Ishikawa (cell line): Measurements from ENCODE around the gene CALN1.

Source experiments
- CEBPB ChIP-seq: IDR thresholded peaks from 2 replicates; pipeline ENCODE4 v1.6.1; 2012
- CREB1 ChIP-seq: IDR thresholded peaks from 2 replicates; pipeline ENCODE4 v1.6.1; 2012; ENCODE audit warnings: low read depth
- EGR1 ChIP-seq: IDR thresholded peaks from 2 replicates; pipeline ENCODE4 v1.6.1; 2012
- EP300 ChIP-seq: IDR thresholded peaks from 2 replicates; pipeline ENCODE4 v1.6.1; 2012; ENCODE audit warnings: borderline replicate concordance
- FOXM1 ChIP-seq: IDR thresholded peaks from 2 replicates; pipeline ENCODE4 v1.6.1; 2012; ENCODE audit warnings: low read depth, borderline replicate concordance
- MAX ChIP-seq: IDR thresholded peaks from 2 replicates; pipeline ENCODE4 v1.6.1; 2012
- NFIC ChIP-seq: IDR thresholded peaks from 2 replicates; pipeline ENCODE4 v1.6.1; 2012
- RAD21 ChIP-seq: IDR thresholded peaks from 2 replicates; pipeline ENCODE4 v1.6.1; 2012; ENCODE audit warnings: low read depth
- REST ChIP-seq: IDR thresholded peaks from 2 replicates; pipeline ENCODE4 v1.6.1; 2012; ENCODE audit warnings: low read depth, mild to moderate bottlenecking
- TAF1 ChIP-seq: IDR thresholded peaks from 2 replicates; pipeline ENCODE4 v1.6.1; 2012; ENCODE audit warnings: low read depth, mild to moderate bottlenecking
- TCF12 ChIP-seq: IDR thresholded peaks from 2 replicates; pipeline ENCODE4 v1.6.1; 2012; ENCODE audit warnings: low read depth
- TEAD4 ChIP-seq: IDR thresholded peaks from 2 replicates; pipeline ENCODE4 v1.6.1; 2012
- YY1 ChIP-seq: IDR thresholded peaks from 2 replicates; pipeline ENCODE4 v1.6.1; 2012; ENCODE audit warnings: low read depth
- ZBTB7A ChIP-seq: IDR thresholded peaks from 2 replicates; pipeline ENCODE4 v1.6.1; 2012; ENCODE audit warnings: low read depth
- TF ChIP-seq, protein P1 (sequence below): IDR thresholded peaks from 2 replicates; pipeline ENCODE4 v1.6.1; 2012

The CALN1 gene

GRCh38 chr7:71817916-71818315 lies 594.2 kb downstream of the CALN1 start:
- TF ChIP-seq TCF12 (no peak), REST (no peak), CEBPB (no peak), ZBTB7A (no peak), RAD21 (no peak), CREB1 (no peak), TAF1 (no peak), NFIC (no peak)

- TF ChIP-seq, protein P1, sequence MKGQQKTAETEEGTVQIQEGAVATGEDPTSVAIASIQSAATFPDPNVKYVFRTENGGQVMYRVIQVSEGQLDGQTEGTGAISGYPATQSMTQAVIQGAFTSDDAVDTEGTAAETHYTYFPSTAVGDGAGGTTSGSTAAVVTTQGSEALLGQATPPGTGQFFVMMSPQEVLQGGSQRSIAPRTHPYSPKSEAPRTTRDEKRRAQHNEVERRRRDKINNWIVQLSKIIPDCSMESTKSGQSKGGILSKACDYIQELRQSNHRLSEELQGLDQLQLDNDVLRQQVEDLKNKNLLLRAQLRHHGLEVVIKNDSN: no peak
- TF ChIP-seq TEAD4 (no peak), NFIC (no peak), TAF1 (no peak), MAX (no peak), ZBTB7A (no peak), EP300 (no peak), FOXM1 (no peak), RAD21 (no peak), YY1 (no peak), CEBPB (no peak), TCF12 (no peak), CREB1 (no peak), REST (no peak), EGR1 (no peak)
These were observed 604.0 kb downstream of the CALN1 start for GRCh38 chr7:71808115-71808514.

DNA sequence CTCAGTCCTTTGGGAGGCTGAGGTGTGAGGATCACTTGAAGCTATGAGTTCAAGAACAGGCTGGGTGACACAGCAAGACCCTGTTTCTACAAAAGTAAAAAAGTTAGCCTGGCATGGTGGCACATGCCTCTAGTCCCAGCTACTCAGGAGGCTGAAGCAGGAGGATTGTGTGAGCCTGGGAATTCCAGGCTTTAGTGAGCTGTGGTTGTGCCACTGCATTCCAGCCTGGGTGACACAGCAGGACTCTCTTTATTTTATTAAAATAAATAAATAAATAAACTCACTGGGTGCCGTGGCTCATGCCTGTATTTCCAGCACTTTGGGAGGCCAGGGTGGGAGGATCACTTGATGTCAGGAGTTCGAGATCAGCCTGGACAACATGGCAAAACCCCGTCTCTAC lies 607.9 kb downstream of the CALN1 start:
- no peak for TF ChIP-seq MAX
- no peak for TF ChIP-seq TEAD4
- no peak for TF ChIP-seq TAF1
- TF ChIP-seq TCF12: no peak
- TF ChIP-seq CEBPB: no peak

GRCh38 chr7:71801976-71802375 lies 610.2 kb downstream of the CALN1 start:
- TF ChIP-seq FOXM1: no peak
- no peak for TF ChIP-seq CREB1
- no peak for TF ChIP-seq TEAD4
- no peak for TF ChIP-seq TAF1
- TF ChIP-seq REST: no peak
- no peak for TF ChIP-seq TCF12
- no peak for TF ChIP-seq NFIC
- TF ChIP-seq YY1: no peak
- TF ChIP-seq EGR1: no peak
- TF ChIP-seq, protein P1: no peak
- no peak for TF ChIP-seq CEBPB
- no peak for TF ChIP-seq RAD21
- no peak for TF ChIP-seq MAX
- no peak for TF ChIP-seq ZBTB7A
- TF ChIP-seq EP300: no peak

GRCh38 chr7:71800321-71800720 lies 611.8 kb downstream of the CALN1 start:
- no peak for TF ChIP-seq CREB1

- TF ChIP-seq NFIC: no peak
- peak; percentile 74; the same call in 1 of the 2 replicates for TF ChIP-seq CEBPB
- TF ChIP-seq TEAD4: no peak
- no peak for TF ChIP-seq REST
These were observed 616.7 kb downstream of the CALN1 start for GRCh38 chr7:71795410-71795809.
